ENCODE data around the gene SGK2. TPM values are rescaled to one million over a fixed set of nuclear protein-coding genes. Genes with fewer than 3 reads are reported as not detected.

The SGK2 gene
- total and polyA plus RNA-seq, 2 of the 13 experiments (the other 11 are each of a cell fraction or from before 2014, with no cell fraction given): 6.2 to 29.4 TPM

DNA sequence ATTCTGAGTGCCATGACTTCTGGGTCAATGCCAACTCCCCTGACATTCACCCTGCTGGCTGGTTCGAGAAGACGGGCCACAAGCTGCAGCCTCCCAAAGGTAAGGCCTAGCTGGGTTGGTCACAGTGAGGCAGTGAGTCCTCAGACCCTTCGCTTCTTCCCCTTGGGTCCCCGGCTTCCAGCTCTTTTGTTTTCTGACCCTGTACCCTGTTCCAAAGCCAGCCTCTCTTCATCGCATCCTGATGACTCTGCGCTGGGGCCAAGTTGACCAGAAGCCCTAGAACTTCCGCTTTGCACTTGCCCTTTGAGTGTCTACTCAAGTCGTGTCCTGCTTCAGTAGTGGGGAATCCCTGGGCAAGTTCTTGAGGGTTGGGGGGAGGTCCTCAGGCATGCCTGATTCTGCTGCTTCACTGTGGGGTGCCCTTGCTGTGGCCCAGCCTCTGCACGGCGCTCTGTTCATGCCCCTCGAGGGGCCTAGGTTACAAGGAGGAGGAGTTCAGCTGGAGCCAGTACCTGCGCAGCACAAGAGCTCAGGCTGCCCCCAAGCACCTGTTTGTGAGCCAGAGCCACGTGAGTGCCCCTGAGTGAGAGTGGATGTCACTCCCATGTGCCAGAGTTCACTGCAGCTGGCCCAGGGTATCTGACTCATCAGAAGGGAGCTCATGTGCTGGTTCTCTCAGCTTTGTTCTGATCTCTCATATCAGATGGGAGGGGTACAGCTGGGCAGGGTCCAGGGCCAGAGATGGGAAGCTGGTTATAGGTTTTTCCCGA is 28.3 kb upstream of the SGK2 start (continued):
- TF ChIP-seq POLR2AphosphoS5 (IDR thresholded peaks at IDR 0.05; ENCODE audit: low read depth, low read length): no peak; the same call in 1 of the 2 replicates
- TF ChIP-seq NR1H2 (CRISPR knock-in tag; IDR thresholded peaks at IDR 0.05; ENCODE audit: borderline replicate concordance, low read depth): peak; percentile 85; the same call in 1 of the 2 replicates
- peak; percentile 71; the same call in 1 of the 2 replicates for TF ChIP-seq SIX4 (CRISPR knock-in tag; IDR thresholded peaks at IDR 0.05)
- peak; percentile 98 for TF ChIP-seq SAP130 (CRISPR knock-in tag; IDR thresholded peaks at IDR 0.05; ENCODE audit: low read depth)
- no peak for TF ChIP-seq CREB1 (IDR thresholded peaks at IDR 0.05)
- peak; percentile 49; the same call in 1 of the 2 replicates for TF ChIP-seq CREB1 (CRISPR knock-in tag; IDR thresholded peaks at IDR 0.05)
- peak; percentile 46; the same call in 1 of the 2 replicates for TF ChIP-seq NAIF1 (CRISPR knock-in tag; IDR thresholded peaks at IDR 0.05; ENCODE audit: borderline replicate concordance)
- TF ChIP-seq SNAPC2 (CRISPR knock-in tag; IDR thresholded peaks at IDR 0.05): peak; percentile 92
- no peak for TF ChIP-seq ATM (IDR thresholded peaks at IDR 0.05; ENCODE audit: borderline replicate concordance)
- TF ChIP-seq ZFP36L1 (CRISPR knock-in tag; IDR thresholded peaks at IDR 0.05): peak; percentile 92
- peak; percentile 53 for TF ChIP-seq ZFY (CRISPR knock-in tag; IDR thresholded peaks at IDR 0.05)
- no peak; the same call in 1 of the 2 replicates for TF ChIP-seq ZNF891 (CRISPR knock-in tag; IDR thresholded peaks at IDR 0.05)
- 0 out of 2 replicates have a peak, but pooled peaks have one; percentile 70 for TF ChIP-seq MYNN (CRISPR knock-in tag; IDR thresholded peaks at IDR 0.05; ENCODE audit: low read depth)
- peak; percentile 41; the same call in 1 of the 2 replicates for TF ChIP-seq PHF20 (CRISPR knock-in tag; IDR thresholded peaks at IDR 0.05)
- no peak for TF ChIP-seq ZNF383 (CRISPR knock-in tag; IDR thresholded peaks at IDR 0.05; ENCODE audit: borderline replicate concordance)
- TF ChIP-seq, protein P1, sequence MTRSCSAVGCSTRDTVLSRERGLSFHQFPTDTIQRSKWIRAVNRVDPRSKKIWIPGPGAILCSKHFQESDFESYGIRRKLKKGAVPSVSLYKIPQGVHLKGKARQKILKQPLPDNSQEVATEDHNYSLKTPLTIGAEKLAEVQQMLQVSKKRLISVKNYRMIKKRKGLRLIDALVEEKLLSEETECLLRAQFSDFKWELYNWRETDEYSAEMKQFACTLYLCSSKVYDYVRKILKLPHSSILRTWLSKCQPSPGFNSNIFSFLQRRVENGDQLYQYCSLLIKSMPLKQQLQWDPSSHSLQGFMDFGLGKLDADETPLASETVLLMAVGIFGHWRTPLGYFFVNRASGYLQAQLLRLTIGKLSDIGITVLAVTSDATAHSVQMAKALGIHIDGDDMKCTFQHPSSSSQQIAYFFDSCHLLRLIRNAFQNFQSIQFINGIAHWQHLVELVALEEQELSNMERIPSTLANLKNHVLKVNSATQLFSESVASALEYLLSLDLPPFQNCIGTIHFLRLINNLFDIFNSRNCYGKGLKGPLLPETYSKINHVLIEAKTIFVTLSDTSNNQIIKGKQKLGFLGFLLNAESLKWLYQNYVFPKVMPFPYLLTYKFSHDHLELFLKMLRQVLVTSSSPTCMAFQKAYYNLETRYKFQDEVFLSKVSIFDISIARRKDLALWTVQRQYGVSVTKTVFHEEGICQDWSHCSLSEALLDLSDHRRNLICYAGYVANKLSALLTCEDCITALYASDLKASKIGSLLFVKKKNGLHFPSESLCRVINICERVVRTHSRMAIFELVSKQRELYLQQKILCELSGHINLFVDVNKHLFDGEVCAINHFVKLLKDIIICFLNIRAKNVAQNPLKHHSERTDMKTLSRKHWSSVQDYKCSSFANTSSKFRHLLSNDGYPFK (CRISPR knock-in tag; IDR thresholded peaks at IDR 0.05; ENCODE audit: borderline replicate concordance): peak; percentile 83; the same call in 1 of the 2 replicates
- no peak; the same call in 1 of the 2 replicates for TF ChIP-seq ZNF546 (CRISPR knock-in tag; conservative IDR thresholded peaks at IDR 0.05)
- no peak for TF ChIP-seq FOXK2 (IDR thresholded peaks at IDR 0.05)
- peak; percentile 33; the same call in 1 of the 2 replicates for TF ChIP-seq ZNF557 (CRISPR knock-in tag; IDR thresholded peaks at IDR 0.05)
- peak; percentile 89 for TF ChIP-seq ZNF883 (CRISPR knock-in tag; IDR thresholded peaks at IDR 0.05; ENCODE audit: not compliant biosample characterization)
- no peak for TF ChIP-seq U2AF2 (IDR thresholded peaks at IDR 0.05; ENCODE audit: low read depth, low read length)
- TF ChIP-seq REST (IDR thresholded peaks at IDR 0.05; ENCODE audit: borderline replicate concordance in 1 of 2, low read depth in 1 of 2, low read length in 2 of 2): no peak

Data from HepG2 (cell line).